Memory B cell (primary cell): ENCODE measurements around the gene NINJ2.

ENCODE experiments used
- ATAC-seq: fragments of 150-1000 bp; cut with Tn5 transposase; 2 replicates; pipeline ENCODE4 v1.10.0; 2021; ENCODE audit warnings: low read depth, mild to moderate bottlenecking, moderate library complexity
- DNase-seq, 2 donors: peaks; one replicate each; pipeline ENCODE4 v3.0.0; 2022; ENCODE audit warnings: low spot score in 2 of 2
- H3K27ac Mint-ChIP-seq: one replicate; pipeline ENCODE4 v1.8.0; 2022; ENCODE audit warnings: mild to moderate bottlenecking, moderate library complexity, mixed read lengths
- H3K27me3 Mint-ChIP-seq: one replicate; pipeline ENCODE4 v1.8.0; 2022; ENCODE audit warnings: mixed read lengths
- H3K36me3 Mint-ChIP-seq: one replicate; pipeline ENCODE4 v1.8.0; 2022; ENCODE audit warnings: mild to moderate bottlenecking, mixed read lengths
- H3K4me1 Mint-ChIP-seq: one replicate; pipeline ENCODE4 v1.8.0; 2022; ENCODE audit warnings: mixed read lengths
- H3K4me3 Mint-ChIP-seq: one replicate; pipeline ENCODE4 v1.8.0; 2022; ENCODE audit warnings: mild to moderate bottlenecking, moderate library complexity, mixed read lengths
- H3K9me3 Mint-ChIP-seq: one replicate; pipeline ENCODE4 v1.8.0; 2022; ENCODE audit warnings: mixed read lengths

The NINJ2 gene

DNA sequence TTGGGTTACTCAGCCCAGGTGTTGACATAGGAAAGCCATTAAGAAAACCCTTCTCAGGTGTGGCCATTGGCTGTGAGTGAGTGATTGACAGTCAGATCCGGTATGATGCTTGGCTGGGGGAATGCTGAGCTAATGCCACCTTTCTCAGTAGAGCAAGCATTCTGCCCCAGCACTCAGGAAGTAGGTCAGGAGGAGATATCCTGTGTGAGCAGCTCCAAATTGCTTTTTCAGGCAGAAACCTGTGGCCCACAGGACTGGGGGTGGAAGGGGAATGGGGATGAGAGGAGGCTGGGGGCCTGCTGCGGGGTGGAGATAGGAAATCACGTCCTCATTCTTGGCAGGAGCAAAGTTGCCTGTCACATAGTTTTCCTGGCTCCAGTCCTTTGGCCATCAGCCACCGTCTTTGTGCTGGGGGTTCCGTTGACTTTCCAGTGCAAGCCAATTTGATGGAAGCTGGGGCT, 55.7 kb downstream of the NINJ2 start:
- Mint-ChIP-seq H3K9me3 (no peaks in the 10 kb centered on the region), H3K4me1 (peaks cover 11% of the 10 kb centered on the region), H3K27ac (no peak overlapping the region), H3K27me3 (no peaks in the 10 kb centered on the region), H3K36me3 (no peaks in the 10 kb centered on the region), H3K4me3 (no peak overlapping the region)
- ATAC-seq, result no peak
- DNase-seq, result no peak

- H3K4me3 Mint-ChIP-seq, result no peak overlapping the region
- H3K36me3 Mint-ChIP-seq, result no peaks in the 10 kb centered on the region
- H3K9me3 Mint-ChIP-seq, result no peaks in the 10 kb centered on the region
- no peak for DNase-seq
- H3K27ac Mint-ChIP-seq, result no peak overlapping the region
- ATAC-seq, result no peak
- no peaks in the 10 kb centered on the region for H3K27me3 Mint-ChIP-seq
- H3K4me1 Mint-ChIP-seq, result peaks cover under 1% of the 10 kb centered on the region
Observed at GRCh38 chr12:604956-605355, 58.3 kb downstream of the NINJ2 start.

DNA sequence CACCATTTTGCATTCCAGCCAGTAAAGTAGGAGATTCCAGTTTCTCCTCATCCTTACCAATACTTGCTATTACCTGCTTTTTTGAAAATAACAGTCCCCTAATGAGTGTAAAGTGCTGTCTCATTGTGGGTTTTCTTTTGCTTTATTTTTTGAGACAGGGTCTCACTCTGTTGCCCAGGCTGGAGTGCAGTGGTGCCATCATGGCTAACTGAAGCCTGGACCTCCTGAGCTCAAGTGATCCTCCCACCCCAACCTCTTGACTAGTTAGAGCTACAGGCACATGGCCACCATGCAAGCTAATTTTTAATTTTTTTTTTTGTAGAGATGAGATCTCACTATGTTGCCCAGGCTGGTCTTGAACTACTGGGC, 60.6 kb downstream of the NINJ2 start:
- no peaks in the 10 kb centered on the region for H3K27me3 Mint-ChIP-seq
- DNase-seq, result no peak
- H3K4me3 Mint-ChIP-seq, result no peak overlapping the region
- no peak for ATAC-seq
- H3K9me3 Mint-ChIP-seq, result no peaks in the 10 kb centered on the region
- H3K4me1 Mint-ChIP-seq, result no peaks in the 10 kb centered on the region
- H3K36me3 Mint-ChIP-seq, result no peaks in the 10 kb centered on the region
- no peak overlapping the region for H3K27ac Mint-ChIP-seq

DNA sequence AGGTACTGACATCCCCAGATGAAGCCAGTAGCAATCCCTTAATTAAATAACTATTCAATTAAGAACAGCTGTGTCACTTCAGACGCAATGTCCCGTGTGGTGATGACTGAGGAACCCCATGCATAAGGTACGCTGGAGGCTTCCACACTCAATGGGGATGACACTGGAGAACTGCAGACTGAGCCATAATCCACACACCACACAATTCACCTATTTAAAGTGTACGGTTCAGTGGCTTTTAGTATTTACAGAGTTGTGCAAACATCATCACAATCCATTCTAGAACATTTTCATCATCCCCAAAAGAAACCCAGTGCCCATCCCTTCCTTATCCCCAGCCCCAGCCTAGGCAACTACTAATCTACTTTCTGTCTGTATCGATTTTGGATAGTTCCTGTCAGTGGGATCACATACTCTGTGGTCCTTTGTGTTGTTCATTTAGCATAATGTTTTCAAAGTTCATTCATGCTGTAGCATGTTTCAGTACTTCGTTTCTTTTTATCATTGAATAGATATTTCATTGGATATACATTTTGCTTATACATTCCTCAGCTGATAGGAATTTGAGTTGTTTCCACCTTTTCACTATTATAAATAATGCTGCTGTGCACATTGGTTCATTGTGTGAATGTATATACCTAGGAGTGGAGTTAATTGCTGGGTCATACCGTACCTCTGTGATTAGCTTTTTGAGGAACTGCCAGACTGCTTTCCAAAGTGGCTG, 61.1 kb downstream of the NINJ2 start:
- Mint-ChIP-seq H3K27me3 (no peaks in the 10 kb centered on the region), H3K27ac (no peak overlapping the region), H3K4me3 (no peak overlapping the region), H3K4me1 (no peaks in the 10 kb centered on the region), H3K9me3 (no peaks in the 10 kb centered on the region), H3K36me3 (no peaks in the 10 kb centered on the region)
- no peak for DNase-seq
- ATAC-seq, result no peak

GRCh38 chr12:599756-600155, 63.5 kb downstream of the NINJ2 start:
- no peak overlapping the region for H3K4me3 Mint-ChIP-seq
- H3K27ac Mint-ChIP-seq, result no peak overlapping the region
- no peak for ATAC-seq
- H3K4me1 Mint-ChIP-seq, result no peaks in the 10 kb centered on the region
- H3K27me3 Mint-ChIP-seq, result no peaks in the 10 kb centered on the region
- no peak for DNase-seq
- no peaks in the 10 kb centered on the region for H3K9me3 Mint-ChIP-seq
- no peaks in the 10 kb centered on the region for H3K36me3 Mint-ChIP-seq

DNA sequence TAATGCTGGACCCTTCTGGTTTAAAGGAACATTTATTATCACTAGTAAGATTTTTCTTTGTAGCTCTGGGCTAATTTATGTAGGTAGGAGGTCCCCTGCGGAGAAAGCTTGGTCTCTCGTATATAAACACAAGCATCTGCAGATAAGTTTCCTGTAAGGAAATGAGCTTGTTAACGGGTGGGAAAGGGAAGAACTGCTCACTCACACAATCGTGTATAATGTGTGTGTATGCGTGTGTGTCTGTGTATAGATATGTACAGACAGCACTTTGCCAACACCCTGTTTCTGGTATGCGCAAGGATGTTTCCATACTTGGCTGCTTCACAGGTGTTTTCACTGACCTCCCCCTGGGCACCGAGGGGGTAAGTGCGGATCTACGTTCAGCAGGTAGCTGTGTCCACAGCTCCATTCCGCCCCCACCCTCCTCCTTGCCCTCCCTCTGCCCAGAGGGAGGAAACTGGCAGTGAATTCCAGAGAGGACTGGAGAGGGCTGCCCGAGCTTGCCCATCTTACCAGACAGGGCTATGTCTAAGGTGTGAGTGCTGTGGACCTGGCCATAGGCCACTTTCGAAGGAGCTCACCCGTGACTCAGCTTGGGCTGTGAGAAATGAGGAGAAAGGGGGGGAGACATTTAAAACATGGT, 65.2 kb downstream of the NINJ2 start:
- no peaks in the 10 kb centered on the region for H3K9me3 Mint-ChIP-seq
- H3K36me3 Mint-ChIP-seq, result no peaks in the 10 kb centered on the region
- H3K4me1 Mint-ChIP-seq, result peaks cover 6% of the 10 kb centered on the region
- DNase-seq (no peak), ATAC-seq (no peak)
- no peaks in the 10 kb centered on the region for H3K27me3 Mint-ChIP-seq
- no peak overlapping the region for H3K27ac Mint-ChIP-seq
- H3K4me3 Mint-ChIP-seq, result no peak overlapping the region

DNA sequence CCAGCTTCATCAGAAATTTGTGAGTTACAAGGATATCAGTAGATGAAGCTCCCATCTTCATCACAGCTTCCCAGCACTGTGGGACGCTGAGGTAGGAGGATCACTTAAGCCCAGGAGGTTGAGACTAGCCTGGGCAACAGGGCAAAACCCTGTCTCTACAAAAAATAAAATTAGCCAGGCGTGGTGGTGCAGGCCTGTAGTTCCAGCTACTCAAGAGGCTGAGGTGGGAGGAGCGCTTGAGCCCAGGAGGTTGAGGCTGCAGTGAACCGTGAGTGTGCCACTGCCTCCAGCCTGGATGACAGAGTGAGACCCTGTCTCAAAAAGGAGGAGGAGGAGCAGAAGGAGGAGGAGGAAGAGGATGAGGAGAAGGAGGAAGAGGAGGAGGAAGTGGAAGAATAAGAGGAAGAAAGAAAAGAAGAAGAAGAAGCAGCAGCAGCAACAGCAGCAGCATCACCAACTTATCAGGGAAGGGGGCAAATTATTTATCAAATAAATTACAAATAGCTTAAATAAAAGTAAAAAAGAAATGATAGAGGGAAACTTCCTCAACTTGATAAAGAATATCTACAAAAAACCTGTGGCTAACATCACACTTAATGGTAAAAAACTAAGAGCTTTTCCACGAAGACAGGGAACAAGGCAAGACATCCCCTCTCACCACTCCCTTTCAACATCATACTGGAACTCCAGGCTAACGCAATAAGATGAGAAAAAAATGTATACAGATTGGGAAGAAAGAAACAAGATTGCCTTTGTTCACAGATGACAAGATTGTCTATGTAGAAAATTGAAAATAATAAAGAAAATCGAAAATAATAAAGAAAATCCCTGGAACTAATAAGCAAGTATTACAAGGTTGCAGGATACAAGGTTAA, 69.6 kb downstream of the NINJ2 start:
- ATAC-seq, result no peak
- no peaks in the 10 kb centered on the region for H3K27me3 Mint-ChIP-seq
- H3K4me1 Mint-ChIP-seq, result peaks cover 6% of the 10 kb centered on the region
- H3K4me3 Mint-ChIP-seq, result no peak overlapping the region
- no peak for DNase-seq
- H3K9me3 Mint-ChIP-seq, result no peaks in the 10 kb centered on the region
- H3K36me3 Mint-ChIP-seq, result no peaks in the 10 kb centered on the region
- H3K27ac Mint-ChIP-seq, result no peak overlapping the region

DNA sequence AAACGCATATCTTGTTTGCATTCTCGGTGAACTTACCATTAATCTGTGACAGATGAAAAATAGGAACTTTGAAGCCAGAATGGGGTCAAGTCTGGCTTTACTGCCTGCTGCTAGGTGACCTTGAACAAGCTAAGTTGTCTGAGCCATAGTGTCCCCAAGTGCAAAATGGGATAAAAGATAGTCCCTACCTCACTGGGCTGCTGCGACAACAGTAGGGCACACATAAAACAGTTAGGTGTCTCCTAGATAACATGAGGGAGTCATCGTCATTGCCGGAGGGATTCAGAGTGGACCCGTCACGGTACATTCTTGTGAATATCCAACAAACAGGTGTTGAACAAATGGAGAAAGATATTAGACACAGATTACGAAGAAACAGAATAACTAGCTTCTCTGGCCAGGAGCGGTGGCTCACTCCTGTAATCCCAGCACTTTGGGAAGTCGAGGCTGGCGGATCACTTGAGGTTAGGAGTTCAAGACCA, 71.2 kb downstream of the NINJ2 start:
- no peaks in the 10 kb centered on the region for H3K9me3 Mint-ChIP-seq
- peaks cover 6% of the 10 kb centered on the region for H3K4me1 Mint-ChIP-seq
- no peaks in the 10 kb centered on the region for H3K27me3 Mint-ChIP-seq
- DNase-seq (no peak), ATAC-seq (no peak)
- no peak overlapping the region for H3K4me3 Mint-ChIP-seq
- H3K27ac Mint-ChIP-seq, result no peak overlapping the region
- peaks cover 3% of the 10 kb centered on the region for H3K36me3 Mint-ChIP-seq

DNA sequence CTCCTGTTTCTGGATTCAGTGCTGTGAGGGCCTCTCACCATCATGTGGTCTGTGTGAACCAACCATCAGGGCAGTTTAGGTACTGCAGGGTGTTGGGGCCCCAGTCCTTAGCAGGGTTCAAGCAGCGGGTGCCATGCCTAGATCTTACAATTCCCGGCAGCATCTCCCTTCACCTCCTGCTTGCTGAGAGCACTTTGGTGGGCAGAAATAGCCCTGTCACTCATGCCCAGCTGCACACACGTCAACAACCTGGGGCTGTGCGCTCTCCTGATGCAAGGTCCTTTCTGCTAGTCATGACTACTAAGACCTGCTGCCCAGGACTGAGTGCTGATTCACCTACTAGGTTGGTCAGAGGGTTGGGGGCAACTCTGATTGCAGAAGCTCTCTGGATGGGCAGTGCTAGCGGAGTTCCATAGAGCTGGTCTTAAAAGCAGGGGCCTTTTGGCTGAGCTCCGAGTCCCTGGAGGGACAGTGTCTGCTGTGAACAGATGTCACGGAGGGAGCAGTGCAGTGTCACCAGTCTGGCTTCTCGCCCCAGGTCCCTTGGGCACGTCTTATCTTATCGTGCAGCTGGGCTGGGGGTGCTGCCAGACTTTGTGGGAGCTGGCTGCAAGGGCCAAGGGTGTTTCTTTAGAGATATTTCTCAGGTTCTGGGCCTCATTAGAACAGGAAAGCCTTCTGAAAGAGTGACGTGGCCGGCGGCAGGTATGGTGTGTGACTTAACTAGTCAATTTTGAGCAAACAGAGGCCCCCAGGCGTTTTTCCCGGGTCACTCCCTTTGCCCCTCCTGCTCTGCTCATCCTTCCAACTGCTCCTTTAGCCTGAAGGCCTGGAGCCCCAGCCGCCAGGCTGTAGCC, 71.8 kb downstream of the NINJ2 start:
- no peak overlapping the region for H3K27ac Mint-ChIP-seq

GRCh38 chr12:590206-590750, 73.0 kb downstream of the NINJ2 start:
- DNase-seq, result no peak

More for the DNA sequence above, 71.8 kb downstream of the NINJ2 start:
- Mint-ChIP-seq H3K36me3 (peaks cover 3% of the 10 kb centered on the region), H3K9me3 (no peaks in the 10 kb centered on the region), H3K27me3 (no peaks in the 10 kb centered on the region), H3K4me3 (no peak overlapping the region), H3K4me1 (peaks cover 6% of the 10 kb centered on the region)
- peak; percentile 35 for ATAC-seq
- no peak for DNase-seq

DNA sequence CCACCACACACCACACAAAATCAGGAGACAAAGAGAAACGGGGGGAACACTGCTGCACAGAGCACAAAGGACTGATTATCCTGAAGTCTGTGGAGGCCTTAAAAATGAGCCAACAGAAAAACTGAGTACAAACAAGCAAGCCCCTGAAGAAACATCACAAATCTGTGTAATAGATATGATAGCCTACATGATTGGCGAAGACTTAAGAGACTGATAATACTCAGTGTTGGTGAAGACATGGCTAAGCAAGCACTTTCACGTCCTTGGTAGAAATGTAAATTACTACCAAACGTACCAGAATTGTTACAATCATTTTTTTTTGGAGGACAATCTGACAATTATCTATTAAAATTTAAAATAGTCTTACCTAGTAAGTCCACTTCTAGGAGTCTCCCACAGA, 74.6 kb downstream of the NINJ2 start:
- Mint-ChIP-seq H3K4me1 (peaks cover 9% of the 10 kb centered on the region), H3K27ac (no peak overlapping the region), H3K27me3 (no peaks in the 10 kb centered on the region), H3K9me3 (no peaks in the 10 kb centered on the region), H3K36me3 (peaks cover 3% of the 10 kb centered on the region), H3K4me3 (no peak overlapping the region)
- ATAC-seq (no peak), DNase-seq (no peak)

More at GRCh38 chr12:590206-590750, 73.0 kb downstream of the NINJ2 start:
- no peak for ATAC-seq
- Mint-ChIP-seq H3K4me3 (no peak overlapping the region), H3K27ac (no peak overlapping the region), H3K9me3 (no peaks in the 10 kb centered on the region), H3K4me1 (peaks cover 12% of the 10 kb centered on the region), H3K36me3 (peaks cover 3% of the 10 kb centered on the region), H3K27me3 (no peaks in the 10 kb centered on the region)

GRCh38 chr12:588024-588322, 75.3 kb downstream of the NINJ2 start:
- peaks cover 6% of the 10 kb centered on the region for H3K4me1 Mint-ChIP-seq
- H3K27me3 Mint-ChIP-seq, result no peaks in the 10 kb centered on the region
- DNase-seq (no peak), ATAC-seq (no peak)
- no peak overlapping the region for H3K27ac Mint-ChIP-seq
- no peaks in the 10 kb centered on the region for H3K9me3 Mint-ChIP-seq
- H3K36me3 Mint-ChIP-seq, result peaks cover 3% of the 10 kb centered on the region
- no peak overlapping the region for H3K4me3 Mint-ChIP-seq
